GM23248 (cell line): ENCODE results near the gene LPGAT1. TPM values are rescaled to one million over a fixed set of nuclear protein-coding genes. Genes with fewer than 3 reads are reported as not detected.
"Not testable (repeated sequence)": the region's sequence is repeated elsewhere in the genome, so short reads cannot be mapped to it uniquely, and the experiment has no call there.

ENCODE experiments used
- DNase-seq: peaks from one replicate; pipeline ENCODE4 v3.0.0-alpha.2; 2015
- H2AFZ ChIP-seq: fragments of 200-600 bp; sonication (generic); 2 replicates; pipeline ENCODE4 v1.6.1; 2016; ENCODE audit warnings: antibody characterized with exemption
- H3F3A ChIP-seq: fragments of 200-600 bp; sonication (generic); 2 replicates; pipeline ENCODE4 v1.6.1; 2016; ENCODE audit warnings: mild to moderate bottlenecking, antibody characterized with exemption, mixed run types; ENCODE audit not compliant: insufficient read depth
- H3K27ac ChIP-seq: fragments of 200-600 bp; sonication (generic); 2 replicates; pipeline ENCODE4 v1.5.1; 2016; ENCODE audit warnings: mild to moderate bottlenecking
- H3K27me3 ChIP-seq: fragments of 200-600 bp; sonication (generic); replicated peaks from 2 replicates; pipeline ENCODE4 v1.6.1; 2016; ENCODE audit warnings: mild to moderate bottlenecking; ENCODE audit not compliant: insufficient read depth
- H3K36me3 ChIP-seq: fragments of 200-600 bp; sonication (generic); 2 replicates; pipeline ENCODE4 v1.6.1; 2016; ENCODE audit warnings: low read depth, mild to moderate bottlenecking
- H3K4me1 ChIP-seq: fragments of 200-600 bp; sonication (generic); 2 replicates; pipeline ENCODE4 v1.6.1; 2016; ENCODE audit warnings: mild to moderate bottlenecking; ENCODE audit not compliant: insufficient read depth
- H3K4me2 ChIP-seq: fragments of 200-600 bp; sonication (generic); one replicate; pipeline ENCODE4 v1.6.1; 2016; ENCODE audit warnings: mild to moderate bottlenecking; ENCODE audit not compliant: unreplicated experiment
- H3K4me3 ChIP-seq: fragments of 200-600 bp; sonication (generic); 2 replicates; pipeline ENCODE4 v1.5.1; 2016; ENCODE audit warnings: mild to moderate bottlenecking
- H3K79me2 ChIP-seq: fragments of 200-600 bp; sonication (generic); 2 replicates; pipeline ENCODE4 v1.6.1; 2016; ENCODE audit warnings: mild to moderate bottlenecking; ENCODE audit not compliant: insufficient read depth
- H3K9ac ChIP-seq: fragments of 200-600 bp; sonication (generic); 2 replicates; pipeline ENCODE4 v1.6.1; 2016; ENCODE audit warnings: mild to moderate bottlenecking
- H3K9me2 ChIP-seq: fragments of 200-600 bp; sonication (generic); 2 replicates; pipeline ENCODE4 v1.6.1; 2016; ENCODE audit warnings: mixed run types, mild to moderate bottlenecking, moderate library complexity; ENCODE audit not compliant: insufficient read depth
- H3K9me3 ChIP-seq: fragments of 200-600 bp; sonication (generic); one replicate; pipeline ENCODE4 v1.6.1; 2017; ENCODE audit warnings: low read depth
- H4K20me1 ChIP-seq: fragments of 200-600 bp; sonication (generic); 2 replicates; pipeline ENCODE4 v1.6.0; 2016; ENCODE audit not compliant: insufficient read depth
- EZH2 ChIP-seq: fragments of 200-600 bp; sonication (generic); IDR thresholded peaks from 2 replicates; pipeline ENCODE4 v1.6.1; 2018; ENCODE audit warnings: antibody characterized with exemption, mild to moderate bottlenecking; ENCODE audit not compliant: insufficient read depth, poor library complexity, severe bottlenecking
- EZH2phosphoT487 ChIP-seq: fragments of 200-600 bp; sonication (generic); IDR thresholded peaks from 2 replicates; pipeline ENCODE4 v1.6.1; 2018; ENCODE audit warnings: antibody characterized with exemption, moderate library complexity, mild to moderate bottlenecking, low read depth; ENCODE audit not compliant: insufficient read depth
- WGBS, 2 experiments: methylation state at CpG; one replicate each; pipeline ENCODE4 v1.1.6; 2015 to 2017; ENCODE audit warnings: low lambda C conversion rate in 2 of 2, low coverage in 1 of 2; ENCODE audit errors: missing lambda C conversion rate in 2 of 2; 5-methylcytosine and 5-hydroxymethylcytosine counted together
- in situ Hi-C: fragments of 300-500 bp; cut with MboI; formaldehyde crosslinking; loops from 2 replicates; pipeline ENCODE4 v1.15.0; 2020
- polyA plus RNA-seq: library from polyadenylated mRNA; unstranded; fragments of >200 nt; fragmentation: Nextera tagmentation; extraction: Ambion mirVana; gene quantifications from 2 replicates; pipeline ENCODE4 v1.2.1, GENCODE V29; 2016
- total RNA-seq: library from RNA; depleted of rRNA; stranded (reverse); fragments of >200 nt; shearing (Covaris generic); gene quantifications from 2 replicates; pipeline ENCODE4 v1.2.3, GENCODE V29; 2014

The LPGAT1 gene
- total and polyA plus RNA-seq, 2 experiments from 2014 or later: 13.5 to 62.4 TPM

- Histone ChIP-seq H3K9me2 (no peaks in the 10 kb centered on the region), H3K4me2 (no peak overlapping the region), H2AFZ (no peak overlapping the region), H3K4me1 (no peaks in the 10 kb centered on the region), H3K9me3 (no peaks in the 10 kb centered on the region), H3K27me3 (no peaks in the 10 kb centered on the region; the same call in 1 of the 2 replicates), H3K9ac (no peak overlapping the region), H4K20me1 (no peaks in the 10 kb centered on the region), H3K36me3 (no peaks in the 10 kb centered on the region), H3F3A (no peaks in the 10 kb centered on the region), H3K79me2 (no peaks in the 10 kb centered on the region), H3K4me3 (no peak overlapping the region), H3K27ac (no peak overlapping the region)
- 63 to 67% methylated on average over 12 to 25 of the region's 25 CpGs for WGBS, 2 experiments
- no peak for TF ChIP-seq EZH2
- no peak for TF ChIP-seq EZH2phosphoT487
- DNase-seq: no peak
- in situ Hi-C loops: no loop called here
These were observed 44.2 kb upstream of the LPGAT1 start for GRCh38 chr1:211874521-211875347.

DNA sequence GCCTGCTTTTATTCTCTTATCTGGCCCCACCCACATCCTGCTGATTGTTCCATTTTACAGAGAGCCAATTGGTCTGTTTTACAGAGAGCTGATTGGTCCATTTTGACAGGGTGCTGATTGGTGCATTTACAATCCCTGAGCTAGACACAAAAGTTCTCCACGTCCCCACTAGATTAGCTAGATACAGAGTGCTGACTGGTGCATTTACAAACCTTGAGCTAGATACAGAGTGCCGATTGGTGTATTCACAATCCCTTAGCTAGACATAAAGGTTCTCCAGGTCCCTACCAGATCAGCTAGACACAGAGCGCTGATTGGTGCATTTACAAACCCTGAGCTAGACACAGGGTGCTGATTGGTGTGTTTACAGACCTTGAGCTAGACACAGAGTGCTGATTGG, 43.2 kb upstream of the LPGAT1 start:
- H4K20me1 ChIP-seq, H3K4me2 ChIP-seq, H3K9ac ChIP-seq, H3K4me3 ChIP-seq, H3K27ac ChIP-seq, H3K79me2 ChIP-seq, H2AFZ ChIP-seq, in situ Hi-C loops, H3K9me2 ChIP-seq, DNase-seq, H3K4me1 ChIP-seq, H3F3A ChIP-seq, H3K27me3 ChIP-seq, H3K9me3 ChIP-seq, H3K36me3 ChIP-seq: not testable (repeated sequence)
- WGBS, 2 experiments: 57 to 63% methylated on average over 3 of the region's 3 CpGs

- TF ChIP-seq EZH2phosphoT487: no peak
- no peak for TF ChIP-seq EZH2
- no peaks in the 10 kb centered on the region for H3K9me3 ChIP-seq
- no peak overlapping the region for H3K9ac ChIP-seq
- no peaks in the 10 kb centered on the region for H3F3A ChIP-seq
- H3K36me3 ChIP-seq: no peaks in the 10 kb centered on the region
- H3K9me2 ChIP-seq: no peaks in the 10 kb centered on the region
- H3K27ac ChIP-seq: no peak overlapping the region
- H3K27me3 ChIP-seq: no peaks in the 10 kb centered on the region; the same call in 1 of the 2 replicates
- no peak overlapping the region for H3K4me3 ChIP-seq
- no peak overlapping the region for H2AFZ ChIP-seq
- 32 to 48% methylated on average over 1 of the region's 1 CpG for WGBS, 2 experiments
- no peaks in the 10 kb centered on the region for H4K20me1 ChIP-seq
- H3K4me1 ChIP-seq: no peaks in the 10 kb centered on the region
- in situ Hi-C loops: no loop called here
- no peaks in the 10 kb centered on the region for H3K79me2 ChIP-seq
- no peak overlapping the region for H3K4me2 ChIP-seq
- peak; percentile 15 for DNase-seq
These were observed 39.6 kb upstream of the LPGAT1 start for GRCh38 chr1:211870156-211870555.

- 67 to 73% methylated on average over 2 of the region's 2 CpGs for WGBS, 2 experiments
- Histone ChIP-seq H3K4me3 (no peak overlapping the region), H3K79me2 (no peaks in the 10 kb centered on the region)
These were observed 34.6 kb upstream of the LPGAT1 start for GRCh38 chr1:211865180-211865579.

More at GRCh38 chr1:211865180-211865579, 34.6 kb upstream of the LPGAT1 start:
- Histone ChIP-seq H3K27me3 (peaks cover 6% of the 10 kb centered on the region; the same call in 1 of the 2 replicates), H4K20me1 (no peaks in the 10 kb centered on the region), H3K9me3 (no peaks in the 10 kb centered on the region), H3K4me1 (no peaks in the 10 kb centered on the region), H3K27ac (no peak overlapping the region), H3F3A (no peaks in the 10 kb centered on the region), H3K9ac (no peak overlapping the region), H2AFZ (no peak overlapping the region), H3K4me2 (no peak overlapping the region), H3K9me2 (no peaks in the 10 kb centered on the region), H3K36me3 (no peaks in the 10 kb centered on the region)
- in situ Hi-C loops: no loop called here
- DNase-seq: no peak
- no peak for TF ChIP-seq EZH2
- TF ChIP-seq EZH2phosphoT487: no peak
